NCI-H82 (cell line): Measurements from ENCODE around the gene CAMSAP2.

Experiments
- DNase-seq: peaks from one replicate; lab custom pipeline; 2025; lab: John Stamatoyannopoulos, UW

Gene CAMSAP2

DNA sequence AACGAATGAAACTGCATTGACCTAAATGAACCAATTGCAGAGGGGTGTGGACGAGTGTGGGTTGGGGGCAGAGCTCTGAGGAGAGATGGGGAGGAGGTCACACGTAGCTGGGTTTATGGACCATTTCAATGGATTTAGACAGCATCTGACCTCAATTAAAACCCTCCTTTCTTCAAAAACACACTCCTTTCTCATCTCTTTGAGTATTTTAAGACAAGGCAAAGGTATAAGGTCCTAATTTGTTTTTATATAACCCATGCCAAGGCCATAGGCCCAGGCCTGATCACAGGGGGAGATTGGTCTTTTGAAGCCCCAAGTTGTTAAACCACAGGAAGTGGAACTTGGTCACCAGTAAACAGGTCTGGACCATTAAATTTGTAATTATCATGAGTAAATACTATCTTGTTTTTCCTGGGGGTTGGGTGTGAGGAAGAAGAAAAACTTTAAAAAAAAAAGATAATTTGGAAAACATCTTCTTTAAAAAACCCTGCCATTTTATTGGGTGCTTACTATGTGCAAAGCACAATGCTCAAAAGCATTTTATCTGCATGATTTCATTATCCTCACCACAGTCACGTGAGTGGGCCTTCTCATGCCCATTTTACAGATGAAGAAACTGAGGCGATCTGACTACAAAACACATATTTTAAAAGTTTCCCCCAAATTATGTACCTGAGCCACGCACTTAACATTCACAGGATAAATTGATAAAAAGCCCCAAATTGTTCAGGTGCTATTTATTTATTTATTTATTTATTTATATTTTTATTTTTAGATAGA is 147.1 kb downstream of the CAMSAP2 start:
- no peak for DNase-seq

DNA sequence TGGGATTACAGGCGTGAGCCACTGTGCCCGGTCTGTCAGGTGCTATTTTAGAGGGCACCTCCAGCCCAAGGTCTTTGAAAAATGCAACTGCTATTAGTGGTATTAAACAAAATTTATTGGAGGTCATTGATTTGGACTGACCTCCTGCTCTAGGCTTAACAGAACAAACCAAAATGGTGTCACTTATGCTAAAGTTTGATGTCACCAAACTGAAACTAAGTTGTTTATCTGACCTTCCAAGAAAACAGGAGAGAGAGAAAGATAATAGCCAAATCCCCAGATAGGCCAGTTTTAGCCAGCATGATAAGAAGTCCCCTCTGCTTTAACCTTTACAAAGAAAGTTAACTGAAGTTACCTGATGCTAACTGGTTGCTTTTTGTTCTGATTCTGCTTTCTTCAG is 147.9 kb downstream of the CAMSAP2 start:
- no peak for DNase-seq

DNA sequence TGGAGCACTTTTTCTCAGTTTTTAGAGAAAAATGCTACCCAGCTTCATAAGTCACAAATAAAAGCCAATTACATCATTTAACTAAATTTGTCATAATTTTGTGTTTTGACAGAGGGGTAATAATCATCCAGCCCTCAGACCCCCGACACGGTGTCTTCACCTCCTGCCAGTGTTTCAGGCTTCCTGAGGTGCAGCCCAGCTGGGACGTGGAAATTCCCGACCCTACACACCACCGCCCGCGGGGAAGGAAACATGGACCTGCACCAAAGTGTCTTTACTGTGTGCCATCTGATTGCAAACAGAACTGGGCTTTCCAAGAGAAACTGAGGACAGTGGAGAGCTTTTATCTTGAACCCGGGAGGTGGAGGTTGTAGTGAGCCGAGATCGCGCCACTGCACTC is 148.3 kb downstream of the CAMSAP2 start:
- DNase-seq = no peak

DNA sequence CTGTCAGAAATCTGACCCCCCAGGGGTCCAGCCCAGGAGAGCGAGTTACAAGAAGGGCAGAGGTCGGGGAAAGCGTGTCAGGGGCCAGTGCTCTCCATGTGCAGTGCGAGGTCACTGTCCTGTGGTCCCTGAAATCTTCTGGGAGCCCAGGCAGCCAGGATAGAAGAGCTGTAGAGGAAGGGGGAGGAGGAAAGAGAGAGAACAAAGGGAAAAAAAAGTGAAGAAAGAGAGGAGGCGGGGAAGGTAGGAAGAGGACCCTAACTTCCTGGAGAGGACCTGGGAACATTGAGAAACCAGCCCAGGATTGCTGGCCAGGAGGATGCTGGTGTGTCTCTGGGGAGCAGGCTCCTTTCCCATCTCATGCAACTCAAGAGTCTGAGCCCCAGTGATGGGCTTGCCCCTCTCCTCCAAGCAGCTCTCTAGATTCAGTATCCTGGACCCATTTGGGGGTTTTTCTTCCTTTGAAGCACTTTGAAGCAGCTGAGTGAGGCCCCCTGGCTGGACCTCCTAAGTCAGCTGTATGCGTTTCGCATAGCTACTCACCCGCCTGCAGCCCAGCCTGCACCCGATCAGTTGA is 149.2 kb downstream of the CAMSAP2 start:
- no peak for DNase-seq

DNA sequence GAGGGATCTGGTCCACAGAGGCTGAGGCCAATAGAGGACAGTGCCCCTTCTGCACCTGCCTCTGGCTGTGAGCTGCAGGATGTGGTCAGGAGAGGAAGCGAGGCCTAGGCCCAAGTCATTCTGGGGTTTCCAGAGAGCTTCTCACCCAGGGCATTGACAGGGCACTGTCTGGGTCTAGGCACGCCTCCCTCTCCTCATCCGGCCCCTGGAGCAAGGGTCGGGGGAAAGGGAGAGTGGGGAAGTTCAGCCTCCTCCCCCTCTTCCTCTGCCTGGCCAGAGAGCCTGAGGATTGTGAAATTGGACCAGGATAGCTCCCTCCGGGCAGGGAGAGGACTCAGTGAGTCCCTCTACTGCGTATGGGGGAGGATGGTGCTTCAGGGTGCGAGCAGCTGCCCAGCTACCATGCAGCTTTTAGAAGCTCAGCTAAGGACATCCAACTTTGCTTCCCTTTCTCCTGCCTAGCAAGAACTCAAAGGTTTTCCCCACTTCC is 149.7 kb downstream of the CAMSAP2 start:
- DNase-seq = no peak

DNA sequence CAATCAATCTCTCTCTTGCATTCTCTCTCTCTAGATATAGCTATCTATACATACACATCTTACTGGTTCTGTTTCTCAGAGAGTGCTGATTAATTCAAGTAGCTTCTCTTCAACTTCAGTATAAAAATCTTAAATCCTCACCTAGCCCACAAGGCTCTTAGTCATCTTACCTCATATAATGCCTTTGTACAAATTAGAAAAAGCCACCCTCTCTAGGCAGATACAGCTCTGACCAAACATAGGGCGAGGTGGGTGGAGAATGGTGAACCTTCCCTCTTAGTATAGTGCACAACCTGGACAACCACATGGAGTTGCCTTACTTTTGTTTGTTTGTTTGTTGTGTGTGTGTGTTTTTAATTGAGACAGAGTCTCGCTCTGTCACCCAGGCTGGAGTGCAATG is 150.9 kb downstream of the CAMSAP2 start:
- DNase-seq = no peak

DNA sequence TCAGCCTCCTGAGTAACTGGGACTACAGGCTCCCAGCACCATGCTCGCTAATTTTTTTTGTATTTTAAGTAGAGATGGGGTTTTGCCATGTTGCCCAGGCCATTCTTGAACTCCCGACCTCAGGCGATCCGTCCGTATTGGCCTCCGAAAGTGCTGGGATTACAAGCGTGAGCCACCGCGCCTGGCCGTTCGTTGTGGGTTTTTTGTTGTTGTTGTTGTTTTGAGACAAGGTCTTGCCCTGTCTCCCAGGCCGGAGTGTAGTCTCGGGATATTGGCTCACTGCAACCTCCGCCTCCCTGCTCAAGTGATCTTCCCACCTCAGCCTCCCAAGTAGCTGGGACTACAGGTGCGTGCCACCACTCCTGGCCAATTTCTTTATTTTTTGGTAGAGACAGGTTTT is 151.3 kb downstream of the CAMSAP2 start:
- DNase-seq = no peak

DNA sequence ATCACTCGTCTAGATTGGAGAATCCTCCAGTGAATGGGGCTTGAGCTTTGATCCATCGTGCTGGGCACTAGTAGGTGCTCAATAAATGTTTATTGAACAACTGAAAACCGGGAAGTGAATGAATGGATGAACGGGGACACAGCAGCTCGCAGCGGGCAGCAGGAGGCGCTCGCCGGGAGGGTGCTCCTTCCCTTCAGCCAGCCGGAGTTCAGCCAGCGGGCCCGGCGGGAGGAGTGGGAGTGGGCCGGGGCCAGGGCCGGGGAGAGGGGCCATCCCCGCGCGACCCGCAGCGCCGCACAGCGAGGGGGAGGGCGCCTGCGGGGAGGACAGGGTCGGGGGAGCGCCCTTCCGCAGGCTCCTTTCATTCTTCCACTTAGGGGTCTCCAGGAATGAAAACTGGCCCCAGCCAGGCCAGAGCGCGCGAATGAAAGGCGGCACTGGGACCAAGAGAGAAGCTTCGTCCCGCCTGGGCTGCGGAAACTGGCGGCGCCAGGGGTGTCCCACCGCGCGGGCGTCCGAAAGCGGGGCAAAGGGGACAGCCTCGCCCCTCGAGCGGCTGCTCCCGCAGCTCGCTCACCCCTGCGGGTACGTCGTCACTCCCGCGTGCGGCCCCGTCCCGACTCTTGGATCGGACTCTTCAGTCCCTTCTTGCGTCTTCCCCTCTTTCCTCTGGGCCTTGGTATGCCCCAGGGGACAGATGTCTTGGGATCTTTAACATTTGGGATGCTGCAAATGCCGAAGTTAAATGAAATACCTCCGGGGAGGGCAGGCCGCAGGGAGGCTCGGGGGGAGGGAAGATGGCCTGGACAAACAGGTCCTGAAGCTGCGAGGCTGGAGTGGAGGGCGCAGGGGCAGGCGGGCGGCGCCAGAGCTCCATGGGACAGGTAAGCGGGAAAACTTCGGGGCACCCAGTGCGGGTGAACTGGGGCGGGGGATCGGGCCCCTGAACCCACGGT is 152.4 kb downstream of the CAMSAP2 start:
- peak; percentile 69 for DNase-seq

DNA sequence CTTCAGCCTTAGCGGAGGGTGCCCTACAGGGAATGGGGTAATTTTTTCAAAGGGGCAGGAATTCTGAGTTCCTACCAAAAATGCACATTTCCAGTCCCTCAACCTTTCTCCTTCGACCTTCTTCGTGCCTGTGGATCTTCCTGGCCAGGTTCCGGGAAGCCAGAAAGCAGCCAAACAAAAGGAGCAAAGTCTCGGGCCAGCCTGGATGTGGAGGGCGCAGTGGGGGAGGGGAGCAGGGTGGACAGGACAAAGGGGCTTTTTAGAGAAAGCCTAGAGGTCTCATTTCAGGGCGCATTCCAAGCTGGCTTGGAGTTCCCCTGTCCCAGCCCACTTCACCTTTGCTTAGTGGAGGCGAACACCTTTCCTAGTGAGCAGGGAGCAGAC is 153.1 kb downstream of the CAMSAP2 start:
- no peak for DNase-seq

DNA sequence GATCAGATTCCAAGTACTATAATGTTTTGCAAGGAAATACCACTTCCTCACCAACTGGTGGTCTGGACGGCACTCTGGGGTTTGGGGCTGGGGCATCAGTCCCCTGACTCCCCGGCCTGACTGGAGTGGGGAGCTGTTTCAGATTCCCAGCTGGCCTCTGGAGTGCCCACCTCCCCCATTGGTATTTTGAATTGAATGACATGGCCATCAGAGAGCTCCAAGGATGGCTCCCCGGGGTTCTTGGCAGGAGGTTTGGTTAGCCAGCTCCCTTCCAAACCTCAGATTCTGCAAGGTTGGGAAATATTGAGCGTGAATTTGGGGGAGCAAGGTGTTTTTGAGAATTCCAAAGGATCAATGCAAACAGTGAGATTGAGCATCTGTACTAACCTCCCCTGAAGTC is 153.9 kb downstream of the CAMSAP2 start:
- no peak for DNase-seq

DNA sequence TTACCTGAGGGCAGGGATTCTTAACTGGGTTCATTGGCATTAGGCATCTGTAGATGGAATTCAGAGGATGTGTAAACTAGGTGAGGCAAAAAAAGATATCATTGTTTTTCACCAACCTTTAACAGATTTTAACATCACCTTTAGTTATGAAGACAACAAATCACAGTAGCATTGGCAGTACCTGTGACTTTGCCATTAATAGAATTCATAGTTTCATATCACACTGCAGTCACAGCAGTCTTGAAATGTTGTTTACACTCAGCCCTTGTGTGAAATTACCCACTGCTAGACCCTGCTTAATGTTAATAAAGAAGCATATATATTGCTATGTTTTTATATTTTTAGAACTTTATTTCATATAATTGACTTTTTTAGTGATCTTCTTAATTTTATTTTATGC is 154.3 kb downstream of the CAMSAP2 start:
- DNase-seq = no peak

DNA sequence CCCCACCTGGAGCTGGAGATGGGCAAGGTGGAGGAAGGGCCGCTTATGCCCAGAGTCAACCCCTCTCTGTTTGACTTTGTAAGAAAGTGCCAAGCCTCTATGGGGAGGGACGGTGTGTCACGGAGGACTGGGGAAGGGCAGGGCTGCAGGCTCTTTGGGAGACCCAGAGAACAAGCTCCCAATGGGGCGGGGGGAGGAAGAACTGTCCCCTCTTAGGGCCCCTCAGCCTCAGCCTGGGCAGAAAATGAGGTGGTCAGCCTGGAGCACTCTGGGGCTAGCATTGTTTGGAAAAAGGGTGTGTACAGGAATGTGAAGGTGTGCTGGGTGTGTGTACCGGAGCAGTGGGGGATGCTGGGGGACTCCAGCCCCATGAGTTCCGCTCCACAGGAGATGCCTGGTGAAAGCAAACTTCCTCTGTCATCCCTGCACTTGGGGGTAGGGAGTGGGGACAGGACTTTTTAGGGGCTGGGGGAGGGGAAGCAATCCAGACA is 154.8 kb downstream of the CAMSAP2 start:
- DNase-seq = no peak

DNA sequence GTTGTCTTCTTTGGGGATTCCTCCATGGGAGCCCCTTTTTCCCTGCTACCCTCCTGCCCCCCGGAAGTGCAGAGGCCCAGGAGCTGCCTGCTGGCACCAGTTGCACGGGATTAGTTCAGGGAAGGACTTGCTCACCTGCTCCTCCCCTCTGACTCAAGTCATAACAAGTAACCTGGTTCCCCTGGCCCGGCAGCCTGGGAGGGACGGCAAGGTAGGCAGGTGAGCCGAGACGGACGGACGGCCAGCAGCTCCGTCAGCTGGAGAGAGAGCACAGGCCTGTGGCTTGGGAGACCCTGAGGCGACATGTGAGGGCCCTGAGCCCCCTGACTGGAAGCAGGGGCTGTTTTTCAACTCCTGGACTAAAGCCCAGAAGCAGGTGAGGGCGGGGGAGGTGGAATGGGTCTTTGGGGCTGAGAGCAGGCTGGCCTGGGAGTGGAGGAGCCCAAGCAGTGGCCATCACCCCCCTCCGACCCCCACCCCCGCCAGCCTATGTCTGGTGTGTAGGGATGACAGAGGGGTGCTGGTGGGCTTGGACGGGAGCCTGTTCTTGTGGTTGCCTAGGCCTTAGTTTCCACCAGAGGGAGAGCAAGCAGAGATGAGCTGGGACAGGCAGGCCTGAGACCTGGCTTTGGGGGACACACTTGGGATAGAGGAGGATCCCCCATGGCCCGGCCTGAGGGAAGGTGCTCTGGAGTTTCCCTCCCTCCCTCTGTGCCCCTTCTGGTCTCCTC is 156.2 kb downstream of the CAMSAP2 start, which contains the start of gene INAVA:
TSS of gene INAVA (plus strand) at position 189 of the 731 bp plus-strand sequence. CDS start 3,501 bp downstream, outside the sequence.
- no peak for DNase-seq

DNA sequence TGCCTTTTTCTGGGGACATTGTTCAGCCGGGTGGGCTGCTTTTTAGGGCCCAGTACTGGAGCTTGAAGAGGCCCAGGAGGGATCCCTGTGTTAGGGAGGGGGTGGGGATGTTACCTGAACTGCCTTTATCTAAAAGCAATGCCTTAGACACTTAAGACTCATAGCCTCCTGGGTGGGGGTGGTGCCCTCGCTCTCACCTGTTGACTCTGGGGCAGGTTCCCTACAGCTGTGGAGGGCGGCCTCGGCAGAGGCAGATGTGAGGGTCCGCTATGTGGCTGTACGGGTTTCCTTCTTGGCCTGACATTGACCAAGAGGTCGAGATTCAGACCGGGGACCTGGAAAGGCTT is 156.7 kb downstream of the CAMSAP2 start:
- no peak for DNase-seq

DNA sequence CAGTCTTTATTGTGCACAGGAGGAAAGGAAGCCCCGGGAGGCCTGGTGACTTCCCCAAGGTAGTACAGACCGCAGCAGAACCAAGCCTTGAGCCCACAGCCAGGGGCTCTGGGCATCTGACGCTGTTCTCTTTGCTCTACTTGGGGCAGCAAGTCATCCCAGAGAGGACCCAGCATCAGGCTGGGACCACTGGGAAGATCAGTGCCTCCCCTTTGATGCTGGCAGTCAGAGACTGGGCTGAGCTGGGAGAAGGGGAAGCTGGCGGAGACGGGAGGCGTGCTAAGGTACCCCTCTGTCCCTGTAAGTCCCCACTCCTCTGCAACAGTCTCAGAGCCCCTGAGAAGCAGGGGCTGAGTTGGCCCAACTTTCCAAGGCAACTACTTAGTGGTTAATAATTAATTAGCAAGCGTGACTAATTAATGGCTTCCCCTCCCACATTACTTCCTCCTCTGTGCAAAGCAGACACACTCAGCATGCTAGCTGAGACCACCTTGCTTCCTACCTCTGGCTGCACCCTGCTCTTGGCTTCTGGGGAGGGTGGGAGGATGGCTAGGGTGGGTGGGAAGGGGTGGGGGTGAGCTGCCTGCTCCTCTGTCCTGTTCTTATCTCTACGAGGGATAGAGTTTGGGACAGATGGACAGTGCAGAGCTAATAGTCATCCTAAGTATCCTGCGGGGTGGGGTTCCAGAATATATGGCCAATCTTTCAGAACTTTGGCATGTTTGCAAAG is 157.3 kb downstream of the CAMSAP2 start:
- DNase-seq = no peak

DNA sequence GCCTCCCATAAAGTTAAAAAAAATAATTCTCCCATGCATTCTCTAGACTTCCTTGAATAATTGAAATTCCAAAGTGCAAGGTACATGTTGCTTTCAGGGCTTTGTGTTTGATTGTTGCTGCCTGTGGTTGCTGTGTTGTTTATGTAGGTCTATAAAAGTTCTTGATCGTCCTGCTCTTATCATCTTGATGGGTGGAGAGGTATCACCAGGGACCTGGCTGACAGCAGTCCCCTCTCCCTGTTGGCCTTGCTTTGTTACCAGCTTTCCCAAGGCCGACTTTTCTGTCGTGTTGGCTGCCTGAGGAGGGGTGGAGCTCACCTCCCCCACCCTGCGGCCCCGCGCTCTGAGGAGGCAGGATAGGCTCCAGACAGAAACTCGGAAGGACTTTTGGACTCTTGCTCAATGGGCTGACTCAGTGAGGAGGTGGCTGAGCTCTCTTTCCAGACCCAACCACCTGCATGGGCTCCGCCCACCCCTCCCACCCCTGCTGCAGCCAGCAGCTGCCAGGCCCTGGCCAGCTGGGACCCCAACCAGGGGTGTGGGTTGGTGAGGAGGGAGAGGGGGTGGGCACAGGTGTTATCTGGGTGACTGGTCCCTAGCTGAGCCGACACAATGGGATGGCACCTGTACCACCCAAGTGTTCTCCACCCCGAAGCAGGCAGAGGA is 158.0 kb downstream of the CAMSAP2 start:
- no peak for DNase-seq

DNA sequence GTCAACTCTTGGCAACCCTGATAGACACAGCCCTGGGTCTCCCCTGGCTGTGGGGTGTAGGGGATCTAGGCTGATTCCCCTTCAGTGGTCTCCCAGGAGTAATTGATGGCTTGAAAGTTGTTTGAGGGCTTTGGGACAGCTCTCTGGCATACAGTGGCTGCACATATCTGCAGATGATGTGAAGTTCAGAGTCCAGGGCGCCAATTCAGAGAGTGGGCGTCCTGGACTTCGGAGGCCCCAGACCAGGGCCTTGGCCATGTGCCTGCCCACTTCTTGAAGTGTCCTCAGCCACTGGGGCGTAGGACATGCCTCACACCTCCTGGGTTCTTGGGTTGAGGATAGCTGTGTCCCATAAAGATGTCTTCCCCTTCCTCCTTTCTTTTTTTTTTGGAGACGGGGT is 158.6 kb downstream of the CAMSAP2 start:
- no peak for DNase-seq

DNA sequence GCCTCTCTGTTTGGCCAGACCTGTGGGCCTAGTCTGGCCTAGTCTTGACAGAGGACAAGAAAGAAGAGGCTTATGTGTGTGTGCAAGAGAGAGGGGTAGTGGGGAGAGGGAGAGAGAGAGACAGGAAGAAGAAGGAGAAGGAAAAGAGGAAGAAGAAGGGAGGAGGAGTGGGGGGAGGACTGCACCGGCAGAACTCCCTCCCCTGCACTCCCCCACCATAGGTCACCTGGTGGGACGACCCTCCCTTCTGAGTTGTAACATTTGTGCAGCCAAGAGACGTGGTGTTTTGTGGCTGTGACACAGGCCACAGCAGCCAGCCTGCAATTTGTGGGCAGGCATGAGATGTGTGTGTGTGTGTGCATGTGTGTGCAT is 160.3 kb downstream of the CAMSAP2 start:
- no peak for DNase-seq

DNA sequence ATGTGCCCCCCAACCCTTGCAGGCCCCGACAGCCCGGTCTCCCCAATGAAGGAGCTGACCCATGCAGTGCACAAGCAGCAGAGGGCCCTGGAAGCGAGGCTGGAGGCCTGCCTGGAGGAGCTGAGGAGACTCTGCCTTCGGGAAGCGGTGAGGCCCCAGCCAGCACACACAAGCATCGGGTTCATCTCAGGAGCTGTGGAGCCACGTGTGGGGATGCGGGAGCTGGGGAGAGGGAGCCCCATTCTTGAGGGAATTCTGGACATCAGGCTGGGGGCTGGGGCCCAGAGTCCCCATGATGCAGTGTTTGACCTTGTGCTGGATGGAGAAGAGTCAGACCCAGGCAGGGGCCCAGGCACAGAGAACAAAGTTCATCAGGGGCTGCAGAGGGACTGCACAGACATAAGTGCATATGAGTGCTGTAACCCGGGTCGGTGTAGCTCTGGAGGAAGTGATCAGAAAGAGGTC is 160.8 kb downstream of the CAMSAP2 start:
- DNase-seq = no peak
